Fibroblast of lung (primary cell): ENCODE measurements around the gene DOC2A. TPM values are rescaled to one million over a fixed set of nuclear protein-coding genes. Genes with fewer than 3 reads are reported as not detected.

Source experiments
- DNase-seq, 2 donors: peaks; one replicate each; pipeline versions ENCODE4 v3.0.0 to v3.0.0-alpha.2; 2010; ENCODE audit warnings: low read depth in 2 of 2
- H2AFZ ChIP-seq: 2 replicates; pipeline ENCODE4 v1.5.1; 2012; ENCODE audit warnings: low read length, control low read depth, inconsistent platforms
- H3K27ac ChIP-seq: 2 replicates; pipeline ENCODE4 v1.5.1; 2011; ENCODE audit warnings: low read length, control low read depth; ENCODE audit not compliant: insufficient read depth
- H3K27me3 ChIP-seq: 2 replicates; pipeline ENCODE4 v1.5.1; 2011; ENCODE audit warnings: mild to moderate bottlenecking, low read length; ENCODE audit not compliant: control insufficient read depth, insufficient read depth
- H3K36me3 ChIP-seq: 2 replicates; pipeline ENCODE4 v1.5.1; 2011; ENCODE audit warnings: low read length; ENCODE audit not compliant: control insufficient read depth, insufficient read depth
- H3K4me1 ChIP-seq: 2 replicates; pipeline ENCODE4 v1.5.1; 2011; ENCODE audit warnings: low read length; ENCODE audit not compliant: control insufficient read depth, insufficient read depth; ENCODE audit errors: extremely low read depth
- H3K4me2 ChIP-seq: 2 replicates; pipeline ENCODE4 v1.5.1; 2011; ENCODE audit warnings: low read length, control low read depth; ENCODE audit not compliant: insufficient read depth; ENCODE audit errors: extremely low read depth
- H3K4me3 ChIP-seq, 4 experiments: fragments of 200-600 bp in 1 of 4; sonication (generic) in 1 of 4; replicated peaks in 1 of 4; 2 replicates each; pipeline ENCODE4 v1.5.1; 2011 to 2016; ENCODE audit warnings: low read length in 4 of 4, low read depth in 3 of 4, mild to moderate bottlenecking in 3 of 4, control low read depth in 2 of 4, inconsistent platforms in 1 of 4, mixed read lengths in 1 of 4; ENCODE audit not compliant: insufficient read depth in 1 of 4; ENCODE audit errors: control extremely low read depth in 1 of 4
- H3K79me2 ChIP-seq: 2 replicates; pipeline ENCODE4 v1.5.1; 2012; ENCODE audit warnings: mild to moderate bottlenecking, low read length, inconsistent platforms; ENCODE audit not compliant: control insufficient read depth, insufficient read depth
- H3K9ac ChIP-seq: 2 replicates; pipeline ENCODE4 v1.5.1; 2011; ENCODE audit warnings: mild to moderate bottlenecking, low read length, control low read depth; ENCODE audit not compliant: insufficient read depth
- H3K9me3 ChIP-seq: 2 replicates; pipeline ENCODE4 v1.5.1; 2012; ENCODE audit warnings: low read depth, low read length; ENCODE audit not compliant: control insufficient read depth, insufficient read depth
- H4K20me1 ChIP-seq: 2 replicates; pipeline ENCODE4 v1.5.1; 2011; ENCODE audit warnings: low read length; ENCODE audit not compliant: control insufficient read depth, insufficient read depth; ENCODE audit errors: extremely low read depth
- CTCF ChIP-seq, 2 donors: IDR thresholded peaks in 1 of 2; conservative IDR thresholded peaks in 1 of 2; 1 replicate in 1 of 2; 2 replicates in 1 of 2; pipeline ENCODE4 v1.5.1; 2011 to 2012; ENCODE audit warnings: low read length in 2 of 2, control low read depth in 1 of 2, inconsistent platforms in 1 of 2, low read depth in 1 of 2, mild to moderate bottlenecking in 1 of 2
- EZH2 ChIP-seq: IDR thresholded peaks from 2 replicates; pipeline ENCODE4 v1.5.1; 2012; ENCODE audit warnings: low read length, control low read depth, mild to moderate bottlenecking; ENCODE audit errors: missing control alignments
- polyA plus RNA-seq, 2 donors: library from polyadenylated mRNA; depleted of rRNA in 1 of 2; stranded (reverse) in 1 of 2; unstranded in 1 of 2; fragments of >200 nt; gene quantifications; 2 replicates each; pipeline ENCODE4 v1.2.1, GENCODE V29; 2011 to 2012; ENCODE audit warnings: missing spikeins in 1 of 2
- total RNA-seq: library from RNA; depleted of rRNA; stranded (reverse); fragments of >200 nt; gene quantifications from 2 replicates; pipeline ENCODE4 v1.2.1, GENCODE V29; 2014

The DOC2A gene
- total and polyA plus RNA-seq, 2 donors (not counting 1 experiment from before 2014, with no cell fraction given) = 0.03 to 0.33 TPM

- no peak overlapping the region for H2AFZ ChIP-seq
- H3K4me3 ChIP-seq = no peak overlapping the region
- H3K9me3 ChIP-seq = no peaks in the 10 kb centered on the region
- no peaks in the 10 kb centered on the region for H3K4me1 ChIP-seq
- no peaks in the 10 kb centered on the region for H4K20me1 ChIP-seq
- no peaks in the 10 kb centered on the region for H3K27me3 ChIP-seq
- TF ChIP-seq EZH2 (no peak), CTCF (conservative IDR thresholded peaks at IDR 0.05 in 1 of 2, IDR thresholded peaks at IDR 0.05 in 1 of 2; ENCODE audit: low read depth in 1 of 2, low read length in 2 of 2) (no peak)
- no peak overlapping the region for H3K4me2 ChIP-seq
- H3K9ac ChIP-seq = no peak overlapping the region
- DNase-seq = no peak
- no peaks in the 10 kb centered on the region for H3K79me2 ChIP-seq
- H3K27ac ChIP-seq = no peak overlapping the region
- H3K36me3 ChIP-seq = peaks cover 42% of the 10 kb centered on the region
Observed at GRCh38 chr16:29985271-29985811, 25.5 kb downstream of the DOC2A start.

GRCh38 chr16:29984764-29985147 lies 26.1 kb downstream of the DOC2A start:
- H3K4me1 ChIP-seq = no peaks in the 10 kb centered on the region
- H3K9me3 ChIP-seq = no peaks in the 10 kb centered on the region
- no peak for DNase-seq
- H3K27ac ChIP-seq = no peak overlapping the region
- H3K36me3 ChIP-seq = peaks cover 46% of the 10 kb centered on the region
- no peak overlapping the region for H2AFZ ChIP-seq
- no peaks in the 10 kb centered on the region for H4K20me1 ChIP-seq
- H3K4me3 ChIP-seq = no peak overlapping the region
- H3K9ac ChIP-seq = no peak overlapping the region
- H3K27me3 ChIP-seq = no peaks in the 10 kb centered on the region
- no peaks in the 10 kb centered on the region for H3K79me2 ChIP-seq
- no peak overlapping the region for H3K4me2 ChIP-seq
- TF ChIP-seq CTCF (conservative IDR thresholded peaks at IDR 0.05 in 1 of 2, IDR thresholded peaks at IDR 0.05 in 1 of 2; ENCODE audit: low read depth in 1 of 2, low read length in 2 of 2) (no peak), EZH2 (no peak)

GRCh38 chr16:29984137-29984763 lies 26.6 kb downstream of the DOC2A start:
- H3K9me3 ChIP-seq = no peaks in the 10 kb centered on the region
- no peak overlapping the region for H3K4me2 ChIP-seq
- H3K79me2 ChIP-seq = no peaks in the 10 kb centered on the region
- no peaks in the 10 kb centered on the region for H4K20me1 ChIP-seq
- H3K4me3 ChIP-seq = no peak overlapping the region
- no peak overlapping the region for H3K9ac ChIP-seq
- no peaks in the 10 kb centered on the region for H3K4me1 ChIP-seq
- TF ChIP-seq CTCF (conservative IDR thresholded peaks at IDR 0.05 in 1 of 2, IDR thresholded peaks at IDR 0.05 in 1 of 2; ENCODE audit: low read depth in 1 of 2, low read length in 2 of 2) = no peak
- no peak for TF ChIP-seq EZH2
- DNase-seq = no peak
- H2AFZ ChIP-seq = no peak overlapping the region
- H3K36me3 ChIP-seq = peaks cover 51% of the 10 kb centered on the region
- no peaks in the 10 kb centered on the region for H3K27me3 ChIP-seq
- no peak overlapping the region for H3K27ac ChIP-seq
